NT2/D1 (cell line): ENCODE measurements around the gene GIT2.
"Not testable (repeated sequence)": the region's sequence is repeated elsewhere in the genome, so short reads cannot be mapped to it uniquely, and the experiment has no call there.

Source experiments
- DNase-seq: peaks from one replicate; pipeline ENCODE4 v3.0.0-alpha.2; 2011; ENCODE audit warnings: low read depth, low spot score
- H3K27me3 ChIP-seq: 2 replicates; pipeline ENCODE4 v1.6.0; 2011; ENCODE audit warnings: mild to moderate bottlenecking; ENCODE audit not compliant: insufficient read length, insufficient read depth
- H3K36me3 ChIP-seq: 2 replicates; pipeline ENCODE4 v1.6.1; 2011; ENCODE audit warnings: mild to moderate bottlenecking, low read length, mixed read lengths; ENCODE audit not compliant: insufficient read depth, insufficient read length
- H3K4me1 ChIP-seq: 2 replicates; pipeline ENCODE4 v1.5.1; 2011; ENCODE audit not compliant: insufficient read depth, insufficient read length
- H3K4me3 ChIP-seq: 2 replicates; pipeline ENCODE4 v1.5.1; 2011; ENCODE audit warnings: low read depth; ENCODE audit not compliant: insufficient read length
- H3K9ac ChIP-seq: 2 replicates; pipeline ENCODE4 v1.6.0; 2011; ENCODE audit warnings: low read depth; ENCODE audit not compliant: insufficient read length
- H3K9me3 ChIP-seq: 2 replicates; pipeline ENCODE4 v1.5.1; 2011; ENCODE audit warnings: mild to moderate bottlenecking, low read length; ENCODE audit not compliant: insufficient read depth
- SUZ12 ChIP-seq: IDR thresholded peaks from 2 replicates; pipeline ENCODE4 v1.6.1; 2011; ENCODE audit not compliant: insufficient read length, insufficient read depth; ENCODE audit errors: extremely low read depth
- YY1 ChIP-seq: IDR thresholded peaks from 2 replicates; pipeline ENCODE4 v1.6.1; 2011; ENCODE audit not compliant: insufficient read length, insufficient read depth
- ZNF274 ChIP-seq: IDR thresholded peaks from 2 replicates; pipeline ENCODE4 v1.6.1; 2011; ENCODE audit warnings: mild to moderate bottlenecking, low read depth, low read length

Gene GIT2

DNA sequence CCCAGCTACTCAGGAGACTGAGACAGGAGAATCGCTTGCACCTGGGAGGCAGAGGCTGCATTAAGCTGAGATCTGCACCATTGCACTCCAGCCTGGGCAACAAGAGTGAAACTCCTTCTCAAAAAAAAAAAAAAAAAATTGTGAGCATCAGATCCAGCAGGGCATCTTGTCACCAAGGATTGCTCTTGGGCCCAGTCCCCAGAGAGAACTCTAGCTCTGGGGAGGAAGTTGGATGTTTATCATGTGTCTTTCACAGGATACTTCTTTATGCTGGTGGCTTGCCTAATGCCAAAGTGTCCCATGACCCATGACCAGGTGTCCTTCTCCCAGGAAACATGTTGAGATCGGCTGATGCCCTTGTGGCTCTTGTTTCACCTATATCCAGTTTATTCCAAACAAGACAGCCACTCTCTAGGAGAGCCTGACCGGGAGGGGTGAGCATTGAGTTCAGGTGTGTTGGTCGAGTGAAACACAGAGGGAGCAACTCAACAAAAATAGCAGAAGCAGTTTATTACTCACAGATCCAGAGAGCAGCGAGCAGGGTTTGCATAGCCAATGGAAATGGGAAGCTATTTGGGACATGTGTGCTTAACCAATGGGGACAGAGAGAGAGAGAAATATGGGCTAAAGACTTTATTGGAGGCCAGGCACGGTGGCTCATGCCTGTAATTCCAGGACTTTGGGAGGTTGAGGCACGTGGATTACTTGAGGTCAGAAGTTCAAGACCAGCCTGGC is 102.7 kb downstream of the GIT2 start:
- Histone ChIP-seq H3K27me3 (peaks cover 43% of the 10 kb centered on the region), H3K9me3 (no peaks in the 10 kb centered on the region), H3K9ac (no peak overlapping the region), H3K4me1 (no peaks in the 10 kb centered on the region), H3K4me3 (no peak overlapping the region), H3K36me3 (no peaks in the 10 kb centered on the region)
- no peak for DNase-seq
- no peak for TF ChIP-seq YY1
- TF ChIP-seq ZNF274 = no peak
- no peak for TF ChIP-seq SUZ12

DNA sequence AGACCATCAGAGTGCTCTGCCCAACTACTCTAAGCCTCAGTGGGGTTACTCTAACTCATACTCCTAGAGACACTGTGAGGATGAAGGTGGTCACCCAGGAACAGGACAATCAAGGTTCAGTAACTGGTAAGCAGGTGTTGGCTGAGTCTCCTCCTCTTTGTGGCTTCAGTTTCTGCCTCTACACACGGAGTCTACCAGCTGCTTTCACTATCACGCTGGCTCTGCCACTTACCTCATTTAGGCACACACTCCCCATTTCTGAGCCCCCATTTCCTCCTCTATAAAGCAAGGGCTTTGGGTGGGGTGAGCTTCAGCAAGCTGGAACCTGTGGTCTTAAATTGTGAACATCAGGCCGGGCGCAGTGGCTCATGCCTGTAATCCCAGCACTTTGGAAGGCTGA is 103.4 kb downstream of the GIT2 start:
- Histone ChIP-seq H3K9ac (no peak overlapping the region), H3K4me1 (no peaks in the 10 kb centered on the region), H3K4me3 (no peak overlapping the region), H3K27me3 (peaks cover 37% of the 10 kb centered on the region), H3K36me3 (no peaks in the 10 kb centered on the region), H3K9me3 (no peaks in the 10 kb centered on the region)
- TF ChIP-seq YY1 = no peak
- TF ChIP-seq SUZ12 = no peak
- no peak for TF ChIP-seq ZNF274
- DNase-seq = no peak

GRCh38 chr12:109892165-109892715 is 103.9 kb downstream of the GIT2 start:
- Histone ChIP-seq H3K4me3 (no peak overlapping the region), H3K27me3 (peaks cover 33% of the 10 kb centered on the region), H3K36me3 (no peaks in the 10 kb centered on the region), H3K9me3 (no peaks in the 10 kb centered on the region), H3K9ac (no peak overlapping the region), H3K4me1 (no peaks in the 10 kb centered on the region)
- no peak for DNase-seq
- TF ChIP-seq SUZ12 (no peak), YY1 (no peak), ZNF274 (no peak)

- H3K4me3 ChIP-seq, H3K36me3 ChIP-seq, DNase-seq, H3K9me3 ChIP-seq, H3K9ac ChIP-seq, H3K4me1 ChIP-seq: not testable (repeated sequence)
- H3K27me3 ChIP-seq = peaks cover 28% of the 10 kb centered on the region
Measured at GRCh38 chr12:109891731-109892130, 104.4 kb downstream of the GIT2 start.

GRCh38 chr12:109890620-109891170 is 105.5 kb downstream of the GIT2 start:
- DNase-seq = no peak
- no peaks in the 10 kb centered on the region for H3K4me1 ChIP-seq

DNA sequence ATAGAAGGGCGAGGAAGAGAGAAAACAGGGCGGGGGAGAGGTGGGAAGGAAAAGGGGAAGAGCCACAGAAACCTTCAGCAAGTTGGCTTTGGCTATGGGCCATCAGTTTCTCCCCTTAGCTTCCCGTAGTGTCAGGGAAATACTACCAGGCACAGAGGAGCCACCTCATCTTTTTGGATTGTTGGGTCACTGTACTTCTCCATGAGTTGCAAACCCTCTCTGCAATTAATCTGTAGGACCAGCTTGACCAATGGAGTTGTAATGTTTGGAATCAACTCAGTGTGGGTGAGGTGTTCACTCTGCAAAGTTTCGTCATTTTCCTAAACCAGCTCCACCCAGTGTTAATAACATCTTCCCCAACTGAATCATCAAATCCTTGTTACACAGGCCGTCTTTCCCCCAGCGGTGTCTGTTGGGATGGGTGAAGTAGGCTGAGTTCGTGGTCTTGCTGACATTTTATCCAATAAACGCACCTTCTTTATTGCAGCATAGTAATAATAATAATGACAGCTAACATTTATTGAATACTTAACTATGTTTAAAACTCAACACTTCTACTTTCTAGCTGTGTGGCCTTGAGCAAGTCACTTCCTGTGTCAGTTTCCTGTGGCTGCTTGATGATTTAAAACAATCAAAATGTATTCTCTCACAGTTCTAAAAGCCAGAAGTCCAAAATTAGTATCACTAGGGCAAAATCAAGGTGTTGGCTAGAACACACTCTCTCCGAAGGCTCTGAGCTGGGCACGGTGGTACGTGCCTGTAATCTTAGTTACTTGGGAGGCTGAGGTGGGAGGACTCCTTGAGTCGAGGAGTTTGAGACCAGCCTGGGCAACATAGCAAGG is 107.8 kb downstream of the GIT2 start:
- no peak for TF ChIP-seq ZNF274
- TF ChIP-seq YY1 = no peak
- Histone ChIP-seq H3K9me3 (no peaks in the 10 kb centered on the region), H3K4me3 (no peak overlapping the region), H3K36me3 (no peaks in the 10 kb centered on the region), H3K27me3 (peaks cover 11% of the 10 kb centered on the region), H3K9ac (no peak overlapping the region), H3K4me1 (no peaks in the 10 kb centered on the region)
- no peak for DNase-seq

More at GRCh38 chr12:109890620-109891170, 105.5 kb downstream of the GIT2 start:
- no peak overlapping the region for H3K9ac ChIP-seq
- TF ChIP-seq YY1 (no peak), ZNF274 (no peak), SUZ12 (no peak)
- H3K9me3 ChIP-seq = no peaks in the 10 kb centered on the region
- H3K27me3 ChIP-seq = peaks cover 19% of the 10 kb centered on the region
- H3K36me3 ChIP-seq = no peaks in the 10 kb centered on the region
- H3K4me3 ChIP-seq = no peak overlapping the region

GRCh38 chr12:109885616-109886015 is 110.6 kb downstream of the GIT2 start:
- no peak overlapping the region for H3K9ac ChIP-seq
- H3K9me3 ChIP-seq = no peaks in the 10 kb centered on the region
- peaks cover 5% of the 10 kb centered on the region for H3K4me1 ChIP-seq
- H3K27me3 ChIP-seq = no peaks in the 10 kb centered on the region
- TF ChIP-seq YY1 (no peak), ZNF274 (no peak), SUZ12 (no peak)
- no peaks in the 10 kb centered on the region for H3K36me3 ChIP-seq
- DNase-seq = no peak
- no peak overlapping the region for H3K4me3 ChIP-seq
